Measurements from ENCODE around the gene SLC26A8.

SLC26A8 gene

GRCh38 chr6:35968821-35969220 lies 55.6 kb downstream of the SLC26A8 start:
- no peak overlapping the region for H3K4me3 ChIP-seq (ENCODE audit: insufficient read depth, low read length, poor library complexity, severe bottlenecking)
- H3K9ac ChIP-seq (ENCODE audit: low read length): no peak overlapping the region
- H3K27me3 ChIP-seq (ENCODE audit: low read length): no peaks in the 10 kb centered on the region
- TF ChIP-seq CTCF (IDR thresholded peaks at IDR 0.05; ENCODE audit: insufficient read depth, low read length, poor library complexity, severe bottlenecking) (no peak), EZH2phosphoT487 (conservative IDR thresholded peaks at IDR 0.05; ENCODE audit: low read length) (no peak)
- no peaks in the 10 kb centered on the region for H3K36me3 ChIP-seq (ENCODE audit: low read length)
- no peak overlapping the region for H2AFZ ChIP-seq (ENCODE audit: low read depth, low read length, severe bottlenecking)
- no peaks in the 10 kb centered on the region for H3K79me2 ChIP-seq (ENCODE audit: insufficient read depth, low read length)
- H3K9me2 ChIP-seq (replicated peaks; ENCODE audit: insufficient read depth, low read length): no peaks in the 10 kb centered on the region
- no peaks in the 10 kb centered on the region for H4K20me1 ChIP-seq (ENCODE audit: low read depth, low read length)
- H3F3A ChIP-seq (ENCODE audit: insufficient read depth): no peaks in the 10 kb centered on the region
- H3K9me3 ChIP-seq (ENCODE audit: insufficient read depth, low read length): no peaks in the 10 kb centered on the region
- no peak overlapping the region for H3K4me2 ChIP-seq (ENCODE audit: low read depth, low read length, poor library complexity, severe bottlenecking)
- H3K27ac ChIP-seq (ENCODE audit: low read depth, low read length): no peak overlapping the region

GRCh38 chr6:35967076-35967774 lies 57.2 kb downstream of the SLC26A8 start:
- no peaks in the 10 kb centered on the region for H3K9me2 ChIP-seq (replicated peaks; ENCODE audit: insufficient read depth, low read length)
- H3K4me2 ChIP-seq (ENCODE audit: low read depth, low read length, poor library complexity, severe bottlenecking): no peak overlapping the region

GRCh38 chr6:35962779-35963560 lies 61.5 kb downstream of the SLC26A8 start:
- H3K79me2 ChIP-seq (ENCODE audit: insufficient read depth, low read length): no peaks in the 10 kb centered on the region
- no peaks in the 10 kb centered on the region for H4K20me1 ChIP-seq (ENCODE audit: low read depth, low read length)
- H3F3A ChIP-seq (ENCODE audit: insufficient read depth): no peaks in the 10 kb centered on the region
- no peak overlapping the region for H3K4me3 ChIP-seq (ENCODE audit: insufficient read depth, low read length, poor library complexity, severe bottlenecking)
- no peaks in the 10 kb centered on the region for H3K36me3 ChIP-seq (ENCODE audit: low read length)
- no peaks in the 10 kb centered on the region for H3K27me3 ChIP-seq (ENCODE audit: low read length)
- TF ChIP-seq CTCF (IDR thresholded peaks at IDR 0.05; ENCODE audit: insufficient read depth, low read length, poor library complexity, severe bottlenecking) (no peak), EZH2phosphoT487 (conservative IDR thresholded peaks at IDR 0.05; ENCODE audit: low read length) (no peak)
- H3K9me3 ChIP-seq (ENCODE audit: insufficient read depth, low read length): no peaks in the 10 kb centered on the region
- no peak overlapping the region for H3K4me2 ChIP-seq (ENCODE audit: low read depth, low read length, poor library complexity, severe bottlenecking)
- H3K27ac ChIP-seq (ENCODE audit: low read depth, low read length): no peak overlapping the region
- H3K9me2 ChIP-seq (replicated peaks; ENCODE audit: insufficient read depth, low read length): no peaks in the 10 kb centered on the region
- no peak overlapping the region for H3K9ac ChIP-seq (ENCODE audit: low read length)
- no peak overlapping the region for H2AFZ ChIP-seq (ENCODE audit: low read depth, low read length, severe bottlenecking)

More at GRCh38 chr6:35967076-35967774, 57.2 kb downstream of the SLC26A8 start:
- no peaks in the 10 kb centered on the region for H3K79me2 ChIP-seq (ENCODE audit: insufficient read depth, low read length)
- H3K9ac ChIP-seq (ENCODE audit: low read length): no peak overlapping the region
- TF ChIP-seq EZH2phosphoT487 (conservative IDR thresholded peaks at IDR 0.05; ENCODE audit: low read length) (no peak), CTCF (IDR thresholded peaks at IDR 0.05; ENCODE audit: insufficient read depth, low read length, poor library complexity, severe bottlenecking) (no peak)
- H2AFZ ChIP-seq (ENCODE audit: low read depth, low read length, severe bottlenecking): no peak overlapping the region
- no peaks in the 10 kb centered on the region for H3K27me3 ChIP-seq (ENCODE audit: low read length)
- H3F3A ChIP-seq (ENCODE audit: insufficient read depth): no peaks in the 10 kb centered on the region
- H3K4me3 ChIP-seq (ENCODE audit: insufficient read depth, low read length, poor library complexity, severe bottlenecking): no peak overlapping the region
- no peaks in the 10 kb centered on the region for H3K36me3 ChIP-seq (ENCODE audit: low read length)
- H3K9me3 ChIP-seq (ENCODE audit: insufficient read depth, low read length): no peaks in the 10 kb centered on the region
- no peaks in the 10 kb centered on the region for H4K20me1 ChIP-seq (ENCODE audit: low read depth, low read length)
- H3K27ac ChIP-seq (ENCODE audit: low read depth, low read length): no peak overlapping the region
